Measurements from ENCODE around the gene FGD4. TPM values are rescaled to one million over a fixed set of nuclear protein-coding genes. Genes with fewer than 3 reads are reported as not detected.

The FGD4 gene
- total RNA-seq, 1 experiment from 2014 or later = 54.3 TPM

DNA sequence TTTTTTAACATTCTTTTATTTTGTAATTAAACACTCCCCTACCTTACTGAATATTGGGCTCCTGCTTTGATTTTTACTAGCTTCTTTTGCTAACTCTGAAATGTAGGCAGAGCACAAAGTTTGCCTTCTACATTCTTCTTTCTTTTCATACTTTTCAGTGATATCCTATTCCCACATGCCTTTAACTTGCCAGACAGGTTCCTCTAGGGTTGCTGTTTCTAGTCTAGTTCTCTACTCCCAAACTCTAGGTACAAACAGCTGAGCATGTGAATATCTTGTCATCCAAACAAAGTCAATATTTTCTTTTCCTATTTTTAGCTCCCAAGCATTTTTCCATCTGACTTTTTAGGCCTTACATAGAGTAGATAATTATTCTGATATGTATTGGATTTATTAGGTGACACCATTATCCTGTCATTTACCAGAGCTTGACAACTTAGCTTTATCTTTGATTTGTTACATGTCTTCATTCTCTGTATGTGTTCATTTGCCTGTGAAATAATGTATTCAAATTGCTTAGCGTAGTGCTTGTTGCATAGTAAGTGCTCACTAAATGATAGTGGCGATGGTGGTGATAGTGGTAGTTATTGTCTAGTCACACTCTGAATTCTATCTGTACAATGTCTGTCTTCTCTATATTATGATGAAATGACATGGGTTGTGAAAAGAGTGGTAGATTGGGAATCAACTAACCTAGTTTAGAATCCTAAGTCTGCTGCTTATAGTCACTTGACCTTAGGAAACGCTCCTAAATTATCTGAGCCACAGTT, 206.2 kb downstream of the FGD4 start:
- no peak overlapping the region for H4K91ac ChIP-seq (ENCODE audit: insufficient read length, low read depth, low read length)
- H3K9ac ChIP-seq (ENCODE audit: extremely low read depth, insufficient read length, low read length) = no peak overlapping the region
- H3K9me3 ChIP-seq (ENCODE audit: control insufficient read depth, low read depth, low read length) = no peaks in the 10 kb centered on the region
- H2BK15ac ChIP-seq (ENCODE audit: low read depth, low read length) = no peak overlapping the region
- no peak overlapping the region for H3K4ac ChIP-seq (ENCODE audit: low read depth, low read length)
- no peak overlapping the region for H2BK20ac ChIP-seq (ENCODE audit: low read depth, low read length, poor library complexity, severe bottlenecking)
- H3T11ph ChIP-seq (ENCODE audit: low read length) = no peak overlapping the region
- H3K18ac ChIP-seq (ENCODE audit: insufficient read length, low read depth, low read length) = no peak overlapping the region
- no peaks in the 10 kb centered on the region for H4K20me1 ChIP-seq (ENCODE audit: control insufficient read depth, insufficient read depth, insufficient read length)
- no peak overlapping the region for H3K27ac ChIP-seq (ENCODE audit: insufficient read length, low read depth, low read length)
- Mint-ChIP-seq H3K9me3 (no peaks in the 10 kb centered on the region), H3K27ac (peak overlapping the region in 1 of 3 experiments; percentile 83; a peak in 3 of 7 replicates), H3K27me3 (ENCODE audit: low read depth) (no peaks in the 10 kb centered on the region), H3K4me1 (peaks cover 12 to 13% of the 10 kb centered on the region in 2 experiments), H3K4me3 (no peak overlapping the region), H3K36me3 (ENCODE audit: insufficient read depth in 1 of 3, low read depth in 3 of 3) (peaks cover 17 to 75% (median 41%) of the 10 kb centered on the region in 3 experiments; a peak in 5 of 7 replicates)
- no peak overlapping the region for H2BK120ac ChIP-seq (ENCODE audit: low read depth, low read length, poor library complexity, severe bottlenecking)
- no peaks in the 10 kb centered on the region; the same call in 1 of the 2 replicates for H3K4me1 ChIP-seq (ENCODE audit: insufficient read depth, low read length)
- H4K8ac ChIP-seq (replicated peaks; ENCODE audit: insufficient read length, low read depth, low read length) = no peak overlapping the region
- no peak for DNase-seq
- whole genome bisulfite sequencing (ENCODE audit: extremely low coverage, insufficient read length, low lambda C conversion rate) = no CpG with 5 or more reads among the region's 3 CpGs
- no peak overlapping the region for H2BK12ac ChIP-seq (ENCODE audit: insufficient read length, low read depth, low read length)
- TF ChIP-seq, protein P1, sequence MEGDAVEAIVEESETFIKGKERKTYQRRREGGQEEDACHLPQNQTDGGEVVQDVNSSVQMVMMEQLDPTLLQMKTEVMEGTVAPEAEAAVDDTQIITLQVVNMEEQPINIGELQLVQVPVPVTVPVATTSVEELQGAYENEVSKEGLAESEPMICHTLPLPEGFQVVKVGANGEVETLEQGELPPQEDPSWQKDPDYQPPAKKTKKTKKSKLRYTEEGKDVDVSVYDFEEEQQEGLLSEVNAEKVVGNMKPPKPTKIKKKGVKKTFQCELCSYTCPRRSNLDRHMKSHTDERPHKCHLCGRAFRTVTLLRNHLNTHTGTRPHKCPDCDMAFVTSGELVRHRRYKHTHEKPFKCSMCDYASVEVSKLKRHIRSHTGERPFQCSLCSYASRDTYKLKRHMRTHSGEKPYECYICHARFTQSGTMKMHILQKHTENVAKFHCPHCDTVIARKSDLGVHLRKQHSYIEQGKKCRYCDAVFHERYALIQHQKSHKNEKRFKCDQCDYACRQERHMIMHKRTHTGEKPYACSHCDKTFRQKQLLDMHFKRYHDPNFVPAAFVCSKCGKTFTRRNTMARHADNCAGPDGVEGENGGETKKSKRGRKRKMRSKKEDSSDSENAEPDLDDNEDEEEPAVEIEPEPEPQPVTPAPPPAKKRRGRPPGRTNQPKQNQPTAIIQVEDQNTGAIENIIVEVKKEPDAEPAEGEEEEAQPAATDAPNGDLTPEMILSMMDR (conservative IDR thresholded peaks at IDR 0.05) = no peak
- no peaks in the 10 kb centered on the region for H3K23me2 ChIP-seq (ENCODE audit: insufficient read length, low read depth, low read length, poor library complexity, severe bottlenecking)
- H3K79me1 ChIP-seq (ENCODE audit: insufficient read depth, low read depth, low read length, poor library complexity, severe bottlenecking) = no peaks in the 10 kb centered on the region
- no peak overlapping the region for H2AK5ac ChIP-seq (ENCODE audit: insufficient read length, low read length)
- no peak overlapping the region for H3K4me2 ChIP-seq (ENCODE audit: insufficient read depth, insufficient read length, low read length)
- H2BK5ac ChIP-seq (ENCODE audit: insufficient read length, low read length) = no peak overlapping the region
- H3K27me3 ChIP-seq (ENCODE audit: insufficient read depth, low read length) = no peaks in the 10 kb centered on the region
- no peaks in the 10 kb centered on the region for H3K79me2 ChIP-seq (ENCODE audit: insufficient read depth, low read length)
- no peak overlapping the region for H3K56ac ChIP-seq (ENCODE audit: insufficient read length, low read depth, low read length)
- no peak overlapping the region for H4K5ac ChIP-seq (ENCODE audit: insufficient read length, low read depth, low read length)
- H3K14ac ChIP-seq (ENCODE audit: insufficient read depth, low read length) = no peak overlapping the region
- no peak overlapping the region for H3K23ac ChIP-seq (ENCODE audit: insufficient read length, low read depth, low read length)
- H2AFZ ChIP-seq (ENCODE audit: low read length) = no peak overlapping the region
